H1 (cell line): Measurements from ENCODE around the gene SCNN1G. TPM values are rescaled to one million over a fixed set of nuclear protein-coding genes. Genes with fewer than 3 reads are reported as not detected.

ENCODE experiments used
- CTCF ChIA-PET: fragments of 300-600 bp; sonication (Branson Sonifier 250); formaldehyde crosslinking; loops from one replicate; lab custom pipeline; 2021; ENCODE audit not compliant: partially characterized antibody; lab: Charles Lee
- POLR2A ChIA-PET: fragments of 300-600 bp; sonication (Branson Sonifier 250); formaldehyde crosslinking; loops from one replicate; lab custom pipeline; 2021; ENCODE audit warnings: inconsistent platforms; ENCODE audit not compliant: partially characterized antibody; lab: Charles Lee
- DNase-seq, 2 experiments: peaks; one replicate each; pipeline versions ENCODE4 v3.0.0 to v3.0.0-alpha.2; 2010 to 2022; ENCODE audit warnings: low spot score in 2 of 2, low read depth in 1 of 2, mixed read lengths in 1 of 2
- FAIRE-seq: peaks from 2 replicates; lab custom pipeline; 2011; peaks lifted over from hg19 to GRCh38; lab: Jason Lieb, UNC
- H2AFZ ChIP-seq: 2 replicates; pipeline ENCODE4 v1.8.1; 2012; ENCODE audit warnings: low read length, inconsistent platforms
- H2AK5ac ChIP-seq: 2 replicates; pipeline ENCODE4 v1.6.1; 2013; ENCODE audit warnings: low read depth, low read length
- H2BK120ac ChIP-seq: replicated peaks from 2 replicates; pipeline ENCODE3; 2013; ENCODE audit warnings: low read depth, low read length, inconsistent platforms
- H2BK12ac ChIP-seq: 2 replicates; pipeline ENCODE4 v1.6.1; 2013; ENCODE audit warnings: low read depth, low read length
- H2BK15ac ChIP-seq: 2 replicates; pipeline ENCODE4 v1.6.1; 2013; ENCODE audit warnings: low read length
- H2BK20ac ChIP-seq: 2 replicates; pipeline ENCODE4 v1.6.1; 2013; ENCODE audit warnings: low read length
- H2BK5ac ChIP-seq: 2 replicates; pipeline ENCODE4 v1.6.1; 2013; ENCODE audit warnings: low read depth, low read length
- H3K14ac ChIP-seq: 2 replicates; pipeline ENCODE4 v1.6.1; 2013; ENCODE audit warnings: inconsistent platforms; ENCODE audit not compliant: insufficient read length
- H3K18ac ChIP-seq: 2 replicates; pipeline ENCODE4 v1.6.1; 2013; ENCODE audit warnings: low read length; ENCODE audit errors: extremely low read depth
- H3K23ac ChIP-seq: 2 replicates; pipeline ENCODE4 v1.6.1; 2013; ENCODE audit warnings: inconsistent platforms; ENCODE audit not compliant: insufficient read length
- H3K23me2 ChIP-seq: 2 replicates; pipeline ENCODE4 v1.6.1; 2013; ENCODE audit warnings: low read depth, low read length
- H3K27ac ChIP-seq: 2 replicates; pipeline ENCODE4 v1.6.1; 2011; ENCODE audit warnings: low read depth, low read length, inconsistent platforms
- H3K27me3 ChIP-seq, 4 experiments: replicated peaks in 1 of 4; 1 replicate in 1 of 4; 2 replicates in 3 of 4; pipeline versions ENCODE4 v1.6.1 to v1.8.1; 2011 to 2013; ENCODE audit warnings: low read length in 3 of 4, mild to moderate bottlenecking in 3 of 4, inconsistent platforms in 2 of 4, mixed read lengths in 2 of 4, moderate library complexity in 1 of 4; ENCODE audit not compliant: control insufficient read depth in 3 of 4, insufficient read depth in 3 of 4; ENCODE audit errors: extremely low read depth in 1 of 4
- H3K36me3 ChIP-seq, 4 experiments: 2 replicates each; pipeline versions ENCODE4 v1.6.1 to v1.8.1; 2011 to 2013; ENCODE audit warnings: mild to moderate bottlenecking in 4 of 4, low read length in 3 of 4, moderate library complexity in 2 of 4, control low read depth in 1 of 4, inconsistent platforms in 1 of 4; ENCODE audit not compliant: insufficient read depth in 4 of 4, control insufficient read depth in 2 of 4
- H3K4ac ChIP-seq: replicated peaks from 2 replicates; pipeline ENCODE3; 2013; ENCODE audit warnings: low read length, low read depth, mixed read lengths, inconsistent platforms; ENCODE audit not compliant: insufficient read length
- H3K4me1 ChIP-seq, 4 experiments: replicated peaks in 1 of 4; 1 replicate in 1 of 4; 2 replicates in 3 of 4; pipeline versions ENCODE4 v1.6.1 to v1.8.1; 2011 to 2013; ENCODE audit warnings: low read length in 3 of 4, inconsistent platforms in 2 of 4, mixed read lengths in 1 of 4; ENCODE audit not compliant: insufficient read depth in 4 of 4, control insufficient read depth in 3 of 4
- H3K4me2 ChIP-seq, 2 experiments: 2 replicates each; pipeline versions ENCODE4 v1.6.1 to v1.8.1; 2011 to 2013; ENCODE audit warnings: low read depth in 2 of 2, low read length in 2 of 2, control low read depth in 1 of 2, inconsistent platforms in 1 of 2, mild to moderate bottlenecking in 1 of 2; ENCODE audit not compliant: insufficient read depth in 1 of 2
- H3K4me3 ChIP-seq, 4 experiments: fragments of 200-600, 300-600 bp in 1 of 4; sonication (generic), shearing (Covaris generic), sonication (Bioruptor Twin) in 1 of 4; 2 replicates each; pipeline versions ENCODE4 v1.5.1 to v1.8.1; 2011 to 2016; ENCODE audit warnings: low read length in 4 of 4, low read depth in 3 of 4, control low read depth in 2 of 4, inconsistent platforms in 2 of 4, mild to moderate bottlenecking in 2 of 4, mixed read lengths in 1 of 4, moderate library complexity in 1 of 4; ENCODE audit not compliant: insufficient read depth in 2 of 4; ENCODE audit errors: extremely low read depth in 1 of 4
- H3K56ac ChIP-seq: replicated peaks from 2 replicates; pipeline ENCODE3; 2013; ENCODE audit warnings: low read depth, mild to moderate bottlenecking, mixed read lengths, low read length, inconsistent platforms; ENCODE audit not compliant: insufficient read length
- H3K79me1 ChIP-seq: 2 replicates; pipeline ENCODE4 v1.6.1; 2013; ENCODE audit warnings: low read depth, low read length, control low read depth
- H3K79me2 ChIP-seq, 2 experiments: 2 replicates each; pipeline versions ENCODE4 v1.6.1 to v1.8.1; 2012 to 2013; ENCODE audit warnings: low read length in 2 of 2, mild to moderate bottlenecking in 2 of 2, inconsistent platforms in 1 of 2; ENCODE audit not compliant: insufficient read depth in 2 of 2, control insufficient read depth in 1 of 2
- H3K9ac ChIP-seq, 4 experiments: replicated peaks in 1 of 4; 1 replicate in 1 of 4; 2 replicates in 3 of 4; pipeline versions ENCODE4 v1.6.1 to v1.8.1; 2011 to 2013; ENCODE audit warnings: low read depth in 3 of 4, low read length in 3 of 4, control low read depth in 2 of 4, mild to moderate bottlenecking in 2 of 4, moderate library complexity in 2 of 4, inconsistent platforms in 1 of 4; ENCODE audit errors: extremely low read depth in 1 of 4
- H3K9me3 ChIP-seq, 2 experiments: 2 replicates each; pipeline versions ENCODE4 v1.6.1 to v1.8.1; 2012 to 2013; ENCODE audit warnings: mild to moderate bottlenecking in 2 of 2, moderate library complexity in 2 of 2, control low read depth in 1 of 2, inconsistent platforms in 1 of 2, low read depth in 1 of 2, low read length in 1 of 2, mixed read lengths in 1 of 2; ENCODE audit not compliant: insufficient read depth in 2 of 2
- H4K20me1 ChIP-seq, 2 experiments: replicated peaks in 1 of 2; 2 replicates each; pipeline versions ENCODE3 to v1.8.1; 2011 to 2013; ENCODE audit warnings: inconsistent platforms in 2 of 2, low read length in 2 of 2, mild to moderate bottlenecking in 1 of 2; ENCODE audit not compliant: insufficient read depth in 2 of 2, control insufficient read depth in 1 of 2
- H4K5ac ChIP-seq: 2 replicates; pipeline ENCODE4 v1.6.1; 2013; ENCODE audit warnings: low read length, low read depth, mixed read lengths, inconsistent platforms; ENCODE audit not compliant: insufficient read length
- H4K8ac ChIP-seq: 2 replicates; pipeline ENCODE4 v1.8.0; 2013; ENCODE audit warnings: mild to moderate bottlenecking, moderate library complexity, low read length, inconsistent platforms; ENCODE audit not compliant: insufficient read depth; ENCODE audit errors: extremely low read depth
- H4K91ac ChIP-seq: replicated peaks from 2 replicates; pipeline ENCODE3; 2013; ENCODE audit warnings: low read length, mixed read lengths, inconsistent platforms; ENCODE audit not compliant: insufficient read length
- EP300 ChIP-seq, 2 experiments: IDR thresholded peaks; 1 replicate in 1 of 2; 2 replicates in 1 of 2; pipeline ENCODE4 v1.6.1; 2011 to 2012; ENCODE audit warnings: low read depth in 2 of 2, low read length in 2 of 2, mild to moderate bottlenecking in 2 of 2, borderline replicate concordance in 1 of 2, inconsistent platforms in 1 of 2, moderate library complexity in 1 of 2
- KDM1A ChIP-seq: fragments of 200-600, 300-600 bp; sonication (generic); IDR thresholded peaks from 2 replicates; pipeline ENCODE4 v1.7.1; 2016; ENCODE audit warnings: mild to moderate bottlenecking, low read length, borderline replicate concordance
- RAD21 ChIP-seq, 2 experiments: IDR thresholded peaks in 1 of 2; conservative IDR thresholded peaks in 1 of 2; 2 replicates each; pipeline ENCODE4 v1.6.1; 2011; ENCODE audit warnings: low read depth in 2 of 2, low read length in 2 of 2, improper control_type of control experiment in 1 of 2, inconsistent platforms in 1 of 2, mild to moderate bottlenecking in 1 of 2, moderate library complexity in 1 of 2
- TEAD4 ChIP-seq: IDR thresholded peaks from 2 replicates; pipeline ENCODE4 v1.6.1; 2012; ENCODE audit warnings: low read depth, low read length, inconsistent platforms, mixed read lengths
- WGBS, 2 experiments: shearing (Covaris generic) in 1 of 2; methylation state at CpG; one replicate each; pipeline versions ENCODE4 v1.1.6 to v1.1.7; 2013 to 2015; ENCODE audit warnings: low lambda C conversion rate in 2 of 2, mixed read lengths in 2 of 2, inconsistent platforms in 1 of 2, low coverage in 1 of 2, missing lambda C conversion rate in 1 of 2; ENCODE audit not compliant: insufficient replicate concordance in 2 of 2, insufficient coverage in 1 of 2, insufficient read length in 1 of 2; ENCODE audit errors: extremely low coverage in 1 of 2, missing lambda C conversion rate in 1 of 2; 5-methylcytosine and 5-hydroxymethylcytosine counted together
- polyA plus RNA-seq, 7 experiments: library from polyadenylated mRNA; depleted of rRNA in 3 of 7; stranded (reverse) in 5 of 7; unstranded in 2 of 7; fragments of >200 nt in 5 of 7; fragments of 200-250 nt in 2 of 7; gene quantifications; 1 replicate in 5 of 7; 2 replicates in 1 of 7; 4 replicates in 1 of 7; pipeline versions ENCODE4 v1.2.1 to v1.2.3, GENCODE V29; 2011 to 2013; ENCODE audit warnings: missing spikeins in 2 of 7, mixed read lengths in 2 of 7
- total RNA-seq: library from RNA; stranded (reverse); fragmentation: NEBNext Ultra II Directional; extraction: Animal tissue kit (Norgen Biotek cat#: 25700); gene quantifications from 2 replicates; pipeline ENCODE4 v1.2.1, GENCODE V29; 2021

Gene SCNN1G
- total and polyA plus RNA-seq, 2 of the 8 experiments (the other 6 are each of a cell fraction or from before 2014, with no cell fraction given) = 0.73 to 1.1 TPM

- no peaks in the 10 kb centered on the region for H3K36me3 ChIP-seq
- DNase-seq (no peak), FAIRE-seq (no peak)
- no peak overlapping the region for H3K56ac ChIP-seq
- H2AFZ ChIP-seq = no peak overlapping the region
- POLR2A ChIA-PET = no interaction called here
- no peaks in the 10 kb centered on the region for H3K9me3 ChIP-seq
- no peak overlapping the region for H3K14ac ChIP-seq
- no peak overlapping the region for H2BK5ac ChIP-seq
- H3K23ac ChIP-seq = no peak overlapping the region
- H3K18ac ChIP-seq = peak overlapping the region; percentile 41; the same call in 1 of the 2 replicates
- peak overlapping the region; percentile 7 for H4K8ac ChIP-seq
- no peak overlapping the region for H3K4me3 ChIP-seq
- no peaks in the 10 kb centered on the region; the same call in 1 of the 2 replicates for H3K23me2 ChIP-seq
- no peaks in the 10 kb centered on the region for H3K79me1 ChIP-seq
- H4K20me1 ChIP-seq = no peaks in the 10 kb centered on the region
- H4K91ac ChIP-seq = no peak overlapping the region
- H4K5ac ChIP-seq = no peak overlapping the region
- H2AK5ac ChIP-seq = no peak overlapping the region
- H2BK20ac ChIP-seq = no peak overlapping the region
- H3K27me3 ChIP-seq = no peaks in the 10 kb centered on the region
- TF ChIP-seq KDM1A = no peak
- TF ChIP-seq TEAD4 = no peak
- no peak for TF ChIP-seq EP300 (IDR thresholded peaks at IDR 0.05; ENCODE audit: borderline replicate concordance in 1 of 2, low read depth in 2 of 2, low read length in 2 of 2)
- TF ChIP-seq RAD21 (IDR thresholded peaks at IDR 0.05 in 1 of 2, conservative IDR thresholded peaks at IDR 0.05 in 1 of 2; ENCODE audit: low read depth in 2 of 2, low read length in 2 of 2) = no peak
- H2BK12ac ChIP-seq = peak overlapping the region; percentile 31; the same call in 1 of the 2 replicates
- no peak overlapping the region for H2BK15ac ChIP-seq
- H3K27ac ChIP-seq = no peak overlapping the region
- H3K4me2 ChIP-seq = no peak overlapping the region
- H2BK120ac ChIP-seq = no peak overlapping the region
- no peaks in the 10 kb centered on the region; a peak in 1 of 7 replicates for H3K4me1 ChIP-seq
- CTCF ChIA-PET = interaction anchor here (0.9 to 5.4 kb wide), 5 partner anchors 9 to 218 kb away, joined by 3 to 35 read pairs (median 4); no protein-coding TSS in a partner anchor
- no peak overlapping the region for H3K4ac ChIP-seq
- H3K9ac ChIP-seq = no peak overlapping the region
- H3K79me2 ChIP-seq = no peaks in the 10 kb centered on the region
- WGBS, 2 experiments = 93% methylated on average over 8 of the region's 8 CpGs; no CpG with 5 or more reads in 1 of the 2 experiments
Observed at GRCh38 chr16:23217646-23218045, 35.1 kb downstream of the SCNN1G start.
